ENCODE results near the gene ZNF432.
"Not testable (repeated sequence)": the region's sequence is repeated elsewhere in the genome, so short reads cannot be mapped to it uniquely, and the experiment has no call there.

ZNF432 gene

GRCh38 chr19:52048555-52049501 is at the start of gene ZNF432:
Gene ZNF432 (minus strand): TSS chr19:52048838. CDS start chr19:52046868, 1,970 bp downstream.
- DNase-seq (ENCODE audit: low read depth) = peak; percentile 95

GRCh38 chr19:52096416-52096815 is 47.8 kb upstream of the ZNF432 start:
- not testable (repeated sequence) for DNase-seq (ENCODE audit: low read depth)

GRCh38 chr19:52095172-52096014 is 46.8 kb upstream of the ZNF432 start, which contains the start of gene ZNF841:
Gene ZNF841 (minus strand): TSS chr19:52095765. CDS start chr19:52084801, 10,964 bp downstream.
- DNase-seq (ENCODE audit: low read depth) = peak; percentile 92

GRCh38 chr19:52094526-52095130 is 46.0 kb upstream of the ZNF432 start:
- no peak for DNase-seq (ENCODE audit: low read depth)

- peak; percentile 83 for DNase-seq (ENCODE audit: low read depth)
Observed at GRCh38 chr19:52086481-52086880, 37.8 kb upstream of the ZNF432 start.

- DNase-seq (ENCODE audit: low read depth) = peak; percentile 80
Observed at GRCh38 chr19:52070496-52070895, 21.9 kb upstream of the ZNF432 start.

- no peak for DNase-seq (ENCODE audit: low read depth)
Observed at GRCh38 chr19:52069653-52070052, 21.0 kb upstream of the ZNF432 start.

GRCh38 chr19:52066258-52066863 is 17.7 kb upstream of the ZNF432 start:
- no peak for DNase-seq (ENCODE audit: low read depth)

- no peak for DNase-seq (ENCODE audit: low read depth)
Observed at GRCh38 chr19:52065399-52065798, 16.8 kb upstream of the ZNF432 start.

- DNase-seq (ENCODE audit: low read depth) = not testable (repeated sequence)
Observed at GRCh38 chr19:52056480-52056879, 7.8 kb upstream of the ZNF432 start.

GRCh38 chr19:52051736-52052135 is 3.1 kb upstream of the ZNF432 start:
- DNase-seq (ENCODE audit: low read depth) = not testable (repeated sequence)

GRCh38 chr19:52039169-52039568 is 9.5 kb downstream of the ZNF432 start:
- DNase-seq (ENCODE audit: low read depth) = no peak

- DNase-seq (ENCODE audit: low read depth) = peak; percentile 41
Observed at GRCh38 chr19:52034051-52034728, 14.4 kb downstream of the ZNF432 start.

GRCh38 chr19:52028780-52029123 is 19.9 kb downstream of the ZNF432 start:
- no peak for DNase-seq (ENCODE audit: low read depth)

GRCh38 chr19:52028027-52028779 is 20.4 kb downstream of the ZNF432 start, which contains the start of gene ZNF614:
Gene ZNF614 (minus strand): TSS chr19:52028379. CDS start chr19:52025745, 2,634 bp downstream.
- DNase-seq (ENCODE audit: low read depth) = peak; percentile 85

- DNase-seq (ENCODE audit: low read depth) = not testable (repeated sequence)
Observed at GRCh38 chr19:52026255-52026990, 22.2 kb downstream of the ZNF432 start.

GRCh38 chr19:52024478-52024877 is 24.2 kb downstream of the ZNF432 start:
- DNase-seq (ENCODE audit: low read depth) = not testable (repeated sequence)

- no peak for DNase-seq (ENCODE audit: low read depth)
Observed at GRCh38 chr19:52022193-52022592, 26.4 kb downstream of the ZNF432 start.

- no peak for DNase-seq (ENCODE audit: low read depth)
Observed at GRCh38 chr19:52020506-52020905, 28.1 kb downstream of the ZNF432 start.

- no peak for DNase-seq (ENCODE audit: low read depth)
Observed at GRCh38 chr19:52010674-52011073, 38.0 kb downstream of the ZNF432 start.
